GM11168 (cell line): ENCODE measurements around the gene CDK5.

Experiments
- in situ Hi-C: fragments of 300-500 bp; cut with MboI; formaldehyde crosslinking; loops from one replicate; pipeline ENCODE4 v1.12.0; 2022; ENCODE audit warnings: low sequenced_read_pairs; ENCODE audit not compliant: unreplicated experiment

The CDK5 gene

GRCh38 chr7:151087245-151088018, 29.7 kb upstream of the CDK5 start:
- in situ Hi-C loops, result no loop called here

GRCh38 chr7:151086802-151087244, 29.1 kb upstream of the CDK5 start:
- in situ Hi-C loops, result no loop called here

GRCh38 chr7:151085691-151086620, 28.3 kb upstream of the CDK5 start, which contains the start of gene AGAP3:
TSS of gene AGAP3 (plus strand) at chr7:151086475. CDS start at chr7:151086742, 267 bp downstream.
- in situ Hi-C loops, result no loop called here

GRCh38 chr7:151085329-151085690, 27.6 kb upstream of the CDK5 start:
- in situ Hi-C loops, result no loop called here

- in situ Hi-C loops, result no loop called here
Measured at GRCh38 chr7:151083824-151084160, 26.1 kb upstream of the CDK5 start.

GRCh38 chr7:151083071-151083823, 25.6 kb upstream of the CDK5 start, which contains the start of gene TMUB1:
TSS of gene TMUB1 (minus strand) at chr7:151083493. CDS start at chr7:151082563, 930 bp downstream.
- in situ Hi-C loops, result no loop called here

- in situ Hi-C loops, result no loop called here
Measured at GRCh38 chr7:151082141-151083070, 24.7 kb upstream of the CDK5 start.

GRCh38 chr7:151081170-151082101, 23.7 kb upstream of the CDK5 start:
- in situ Hi-C loops, result no loop called here

- in situ Hi-C loops, result no loop called here
Measured at GRCh38 chr7:151080522-151081169, 22.9 kb upstream of the CDK5 start, which contains the start of gene FASTK. TSS of gene FASTK (minus strand) at chr7:151080809. CDS start at chr7:151080766, 43 bp downstream.

GRCh38 chr7:151080067-151080521, 22.4 kb upstream of the CDK5 start:
- in situ Hi-C loops, result no loop called here

- in situ Hi-C loops, result no loop called here
Measured at GRCh38 chr7:151079199-151079910, 21.7 kb upstream of the CDK5 start.

- in situ Hi-C loops, result no loop called here
Measured at GRCh38 chr7:151078233-151079040, 20.7 kb upstream of the CDK5 start.

GRCh38 chr7:151077705-151078232, 20.1 kb upstream of the CDK5 start:
- in situ Hi-C loops, result no loop called here

GRCh38 chr7:151076863-151077704, 19.4 kb upstream of the CDK5 start:
- in situ Hi-C loops, result no loop called here

- in situ Hi-C loops, result no loop called here
Measured at GRCh38 chr7:151075978-151076426, 18.3 kb upstream of the CDK5 start.
